PC-3 (cell line): ENCODE results near the gene CELF1. TPM values are rescaled to one million over a fixed set of nuclear protein-coding genes. Genes with fewer than 3 reads are reported as not detected.

Experiments
- ATAC-seq: fragments of 200-7000 bp; cut with Tn5 transposase; 2 replicates; pipeline ENCODE4 v1.9.1; 2020; ENCODE audit warnings: mild to moderate bottlenecking, moderate library complexity
- BruUV-seq: library from RNA; stranded (reverse); fragments of 400-500 nt; replicated peaks from 2 replicates; lab custom pipeline; 2021; lab: Mats Ljungman, UMichigan
- CTCF ChIA-PET: fragments of 300-600 bp; sonication (Branson Sonifier 250); formaldehyde crosslinking; loops from one replicate; lab custom pipeline; 2022; ENCODE audit warnings: antibody characterized with exemption; lab: Charles Lee
- POLR2A ChIA-PET: fragments of 300-600 bp; sonication (Branson Sonifier 250); formaldehyde crosslinking; loops from one replicate; lab custom pipeline; 2022; ENCODE audit warnings: antibody characterized with exemption; ENCODE audit not compliant: unreplicated experiment; lab: Charles Lee
- DNase-seq: peaks from one replicate; pipeline ENCODE4 v3.0.0-alpha.2; 2015
- H2AFZ ChIP-seq: fragments of 300-600 bp; sonication (generic); 2 replicates; pipeline ENCODE4 v1.6.0; 2016; ENCODE audit warnings: antibody characterized with exemption, low read length
- H3F3A ChIP-seq: fragments of 300-600 bp; sonication (generic); one replicate; pipeline ENCODE4 v1.6.0; 2017; ENCODE audit warnings: antibody characterized with exemption, low read length, control low read depth, mild to moderate bottlenecking; ENCODE audit not compliant: unreplicated experiment
- H3K27ac ChIP-seq: fragments of 300-600 bp; sonication (generic); 2 replicates; pipeline ENCODE4 v1.5.1; 2016; ENCODE audit warnings: mild to moderate bottlenecking, low read length
- H3K27me3 ChIP-seq: fragments of 300-600 bp; sonication (generic); 2 replicates; pipeline ENCODE4 v1.6.1; 2016; ENCODE audit warnings: low read length, mixed read lengths
- H3K36me3 ChIP-seq: fragments of 300-600 bp; sonication (generic); 2 replicates; pipeline ENCODE4 v1.6.1; 2016; ENCODE audit warnings: low read depth, mixed run types, low read length, mixed read lengths
- H3K4me1 ChIP-seq: fragments of 300-600 bp; sonication (generic); 2 replicates; pipeline ENCODE4 v1.5.1; 2016; ENCODE audit warnings: low read length; ENCODE audit not compliant: insufficient read depth
- H3K4me2 ChIP-seq: fragments of 300-600 bp; sonication (generic); 2 replicates; pipeline ENCODE4 v1.6.0; 2016; ENCODE audit warnings: low read length
- H3K4me3 ChIP-seq: fragments of 300-600 bp; sonication (generic); 2 replicates; pipeline ENCODE4 v1.5.1; 2016; ENCODE audit warnings: mild to moderate bottlenecking, low read length, mixed read lengths
- H3K79me2 ChIP-seq: fragments of 300-600 bp; sonication (generic); 2 replicates; pipeline ENCODE4 v1.6.1; 2017; ENCODE audit warnings: low read length, mixed read lengths
- H3K9ac ChIP-seq: fragments of 300-600 bp; sonication (generic); 2 replicates; pipeline ENCODE4 v1.6.0; 2016; ENCODE audit warnings: mild to moderate bottlenecking, low read length
- H3K9me2 ChIP-seq: fragments of 300-600 bp; sonication (generic); replicated peaks from 2 replicates; pipeline ENCODE4 v1.6.1; 2016; ENCODE audit warnings: mixed run types, low read length, mixed read lengths
- H3K9me3 ChIP-seq: fragments of 300-600 bp; sonication (generic); 2 replicates; pipeline ENCODE4 v1.6.1; 2016; ENCODE audit warnings: low read length, mixed read lengths
- H4K20me1 ChIP-seq: fragments of 300-600 bp; sonication (generic); 2 replicates; pipeline ENCODE4 v1.6.1; 2016; ENCODE audit warnings: low read length, mixed read lengths
- CTCF ChIP-seq: fragments of 300-600 bp; sonication (generic); conservative IDR thresholded peaks from 2 replicates; pipeline ENCODE4 v1.5.1; 2017; ENCODE audit warnings: antibody characterized with exemption, low read depth, mild to moderate bottlenecking, low read length
- EZH2 ChIP-seq: fragments of 300-600 bp; sonication (generic); IDR thresholded peaks from one replicate; pipeline ENCODE4 v1.6.1; 2017; ENCODE audit warnings: antibody characterized with exemption, mild to moderate bottlenecking, low read length; ENCODE audit not compliant: unreplicated experiment
- EZH2phosphoT487 ChIP-seq: fragments of 300-600 bp; sonication (generic); IDR thresholded peaks from 2 replicates; pipeline ENCODE4 v1.6.1; 2018; ENCODE audit warnings: mild to moderate bottlenecking, antibody characterized with exemption, low read length, borderline replicate concordance
- intact Hi-C: fragments of 100-400 bp; cut with micrococcal nuclease; formaldehyde crosslinking; loops from 2 replicates; pipeline ENCODE4 v1.9.0; 2023
- total RNA-seq: library from RNA; depleted of rRNA; stranded (reverse); fragments of >200 nt; gene quantifications from 2 replicates; pipeline ENCODE4 v1.2.3, GENCODE V29; 2014

The CELF1 gene
- total RNA-seq, 1 experiment from 2014 or later: 80.1 TPM

- Histone ChIP-seq H3K27me3 (no peaks in the 10 kb centered on the region), H3K4me2 (no peak overlapping the region), H3K36me3 (peaks cover 27% of the 10 kb centered on the region), H3F3A (no peaks in the 10 kb centered on the region), H3K79me2 (peaks cover 52% of the 10 kb centered on the region), H3K9me2 (no peaks in the 10 kb centered on the region), H2AFZ (no peak overlapping the region), H3K9me3 (no peaks in the 10 kb centered on the region), H4K20me1 (peaks cover 7% of the 10 kb centered on the region), H3K4me1 (0 out of 2 replicates have a peak, but pooled peaks cover 6% of the 10 kb centered on the region), H3K4me3 (no peak overlapping the region), H3K9ac (no peak overlapping the region), H3K27ac (no peak overlapping the region)
- ATAC-seq (no peak), DNase-seq (no peak)
- ChIA-PET POLR2A (no interaction called here), CTCF (no interaction called here)
- BruUV-seq: no TSS peak
- intact Hi-C loops: no loop called here
- TF ChIP-seq CTCF: no peak
- no peak for TF ChIP-seq EZH2
- no peak for TF ChIP-seq EZH2phosphoT487
Measured at GRCh38 chr11:47571357-47571729, 18.4 kb upstream of the CELF1 start.

- Histone ChIP-seq H3K27me3 (no peaks in the 10 kb centered on the region), H3K9me3 (no peaks in the 10 kb centered on the region), H3K4me1 (0 out of 2 replicates have a peak, but pooled peaks cover 6% of the 10 kb centered on the region), H4K20me1 (peaks cover 7% of the 10 kb centered on the region), H3F3A (no peaks in the 10 kb centered on the region), H3K36me3 (peaks cover 27% of the 10 kb centered on the region), H2AFZ (no peak overlapping the region), H3K9me2 (no peaks in the 10 kb centered on the region), H3K4me2 (no peak overlapping the region), H3K79me2 (peaks cover 57% of the 10 kb centered on the region), H3K4me3 (no peak overlapping the region), H3K27ac (no peak overlapping the region), H3K9ac (no peak overlapping the region)
- ChIA-PET POLR2A (no interaction called here), CTCF (no interaction called here)
- no peak for DNase-seq
- ATAC-seq: no peak
- intact Hi-C loops: no loop called here
- TF ChIP-seq EZH2phosphoT487: no peak
- TF ChIP-seq EZH2: no peak
- TF ChIP-seq CTCF: no peak
- BruUV-seq: no TSS peak
Measured at GRCh38 chr11:47570651-47571356, 17.9 kb upstream of the CELF1 start.

- Histone ChIP-seq H3K27me3 (no peaks in the 10 kb centered on the region), H3K4me2 (no peak overlapping the region), H3K27ac (no peak overlapping the region), H3F3A (no peaks in the 10 kb centered on the region), H2AFZ (no peak overlapping the region), H3K79me2 (peaks cover 67% of the 10 kb centered on the region), H3K9ac (no peak overlapping the region), H3K4me1 (peaks cover 11% of the 10 kb centered on the region), H3K36me3 (peaks cover 27% of the 10 kb centered on the region), H4K20me1 (peaks cover 7% of the 10 kb centered on the region), H3K9me3 (no peaks in the 10 kb centered on the region), H3K4me3 (no peak overlapping the region), H3K9me2 (no peaks in the 10 kb centered on the region)
- ChIA-PET POLR2A (no interaction called here), CTCF (no interaction called here)
- intact Hi-C loops: no loop called here
- no TSS peak for BruUV-seq
- no peak for ATAC-seq
- no peak for DNase-seq
- TF ChIP-seq CTCF (no peak), EZH2phosphoT487 (no peak)
Measured at GRCh38 chr11:47569646-47570045, 16.7 kb upstream of the CELF1 start.
